ENCODE measurements around the gene AP1S3.

GRCh38 chr2:223735035-223735640 is 102.2 kb downstream of the AP1S3 start:
- TF ChIP-seq CTCF (IDR thresholded peaks at IDR 0.05) (no peak), POLR2A (IDR thresholded peaks at IDR 0.05) (no peak)
